K562 (cell line): ENCODE data around the gene SEPTIN8. TPM values are rescaled to one million over a fixed set of nuclear protein-coding genes. Genes with fewer than 3 reads are reported as not detected.
A peak's percentile ranks its signal among the peaks of the same experiment; 100 is the strongest.

Source experiments
- ATAC-seq: fragments of 200-7000 bp; cut with Tn5 transposase; 3 replicates; pipeline ENCODE4 v1.9.1; 2020; ENCODE audit warnings: moderate library complexity
- BruUV-seq: library from RNA; stranded (reverse); fragments of 400-500 nt; replicated peaks from 2 replicates; lab custom pipeline; 2021; lab: Mats Ljungman, UMichigan
- CTCF ChIA-PET: fragments of 300-600 bp; formaldehyde crosslinking; extraction: SDS; loops from one replicate; lab custom pipeline; 2021; ENCODE audit warnings: low intra/inter-chr PET ratio; lab: Yijun Ruan, JAX
- POLR2A ChIA-PET: fragments of 300-600, 350-650 bp; sonication (Branson Sonifier 250); formaldehyde crosslinking; extraction: SDS; loops from one replicate; lab custom pipeline; 2021; ENCODE audit warnings: antibody characterized with exemption, inconsistent platforms; lab: Yijun Ruan, JAX
- DNase-seq, 4 experiments: peaks; one replicate each; pipeline versions ENCODE4 v3.0.0 to v3.0.0-alpha.2; 2011 to 2018; ENCODE audit warnings: low spot score in 3 of 4, mixed read lengths in 3 of 4; ENCODE audit errors: extremely low read depth in 1 of 4
- FAIRE-seq: peaks from 2 replicates; lab custom pipeline; 2011; peaks lifted over from hg19 to GRCh38; lab: Jason Lieb, UNC
- H2AFZ ChIP-seq: 2 replicates; pipeline ENCODE4 v1.6.0; 2011; ENCODE audit warnings: low read depth, low read length, control low read depth, inconsistent platforms
- H3K27ac ChIP-seq: fragments of 200-600 bp; 3 replicates; pipeline ENCODE4 v1.8.0; 2011; ENCODE audit warnings: low read depth, mild to moderate bottlenecking, control low read depth, inconsistent platforms, low read length, moderate library complexity, mixed read lengths; ENCODE audit errors: extremely low read depth
- H3K27me3 ChIP-seq, 2 experiments: fragments of 300-600 bp in 1 of 2; 2 replicates in 1 of 2; 3 replicates in 1 of 2; pipeline versions ENCODE4 v1.6.0 to v1.8.0; 2011; ENCODE audit warnings: inconsistent platforms in 2 of 2, low read length in 2 of 2, mild to moderate bottlenecking in 1 of 2, mixed read lengths in 1 of 2, moderate library complexity in 1 of 2; ENCODE audit not compliant: control insufficient read depth in 2 of 2, insufficient read depth in 2 of 2
- H3K36me3 ChIP-seq: fragments of 300-600 bp; 3 replicates; pipeline ENCODE4 v1.8.0; 2011; ENCODE audit warnings: mild to moderate bottlenecking, low read length, inconsistent platforms; ENCODE audit not compliant: control insufficient read depth, insufficient read depth
- H3K4me1 ChIP-seq, 2 experiments: fragments of 200-600 bp in 1 of 2; replicated peaks in 1 of 2; 2 replicates in 1 of 2; 3 replicates in 1 of 2; pipeline versions ENCODE4 v1.5.1 to v1.8.0; 2011; ENCODE audit warnings: inconsistent platforms in 2 of 2, low read length in 2 of 2, mild to moderate bottlenecking in 1 of 2, mixed read lengths in 1 of 2, moderate library complexity in 1 of 2; ENCODE audit not compliant: control insufficient read depth in 2 of 2, insufficient read depth in 2 of 2
- H3K4me2 ChIP-seq: 2 replicates; pipeline ENCODE4 v1.6.1; 2011; ENCODE audit warnings: low read length, control low read depth, inconsistent platforms, mixed read lengths; ENCODE audit not compliant: insufficient read depth
- H3K4me3 ChIP-seq: fragments of 200-600 bp; sonication (generic), shearing (Covaris generic); 2 replicates; pipeline ENCODE4 v1.5.1; 2016; ENCODE audit warnings: control low read depth, inconsistent platforms
- H3K79me2 ChIP-seq: fragments of 200-600 bp; 3 replicates; pipeline ENCODE4 v1.8.0; 2011; ENCODE audit warnings: low read length, inconsistent platforms; ENCODE audit not compliant: control insufficient read depth, insufficient read depth
- H3K9ac ChIP-seq, 2 experiments: 2 replicates each; pipeline versions ENCODE4 v1.6.0 to v1.6.1; 2011; ENCODE audit warnings: low read depth in 2 of 2, low read length in 2 of 2, control low read depth in 1 of 2, inconsistent platforms in 1 of 2, mild to moderate bottlenecking in 1 of 2, mixed read lengths in 1 of 2; ENCODE audit not compliant: insufficient read depth in 1 of 2
- H3K9me1 ChIP-seq: one replicate; pipeline ENCODE4 v1.6.0; 2011; ENCODE audit warnings: inconsistent platforms, mild to moderate bottlenecking, low read length, moderate library complexity; ENCODE audit not compliant: control insufficient read depth, insufficient read depth
- H3K9me3 ChIP-seq: replicated peaks from 2 replicates; pipeline ENCODE4 v1.5.1; 2011; ENCODE audit warnings: low read depth, low read length, inconsistent platforms; ENCODE audit not compliant: control insufficient read depth, insufficient read depth
- H4K20me1 ChIP-seq: replicated peaks from 2 replicates; pipeline ENCODE4 v1.6.1; 2011; ENCODE audit warnings: low read length, inconsistent platforms, mixed read lengths; ENCODE audit not compliant: control insufficient read depth, insufficient read depth
- C11orf30 ChIP-seq: fragments of 450-650 bp; IDR thresholded peaks from 2 replicates; pipeline ENCODE4 v1.6.1; 2016; ENCODE audit warnings: low read depth, mild to moderate bottlenecking
- CEBPB ChIP-seq: fragments of 450-650 bp; IDR thresholded peaks from 2 replicates; pipeline ENCODE4 v1.6.1; 2016; ENCODE audit warnings: missing genetic modification characterization, missing compliant biosample characterization
- ERF ChIP-seq: fragments of 450-650 bp; formaldehyde crosslinking; IDR thresholded peaks from 2 replicates; pipeline ENCODE4 v1.4.0; 2020; ENCODE audit warnings: mild to moderate bottlenecking, mixed read lengths
- ETS2 ChIP-seq: IDR thresholded peaks from 2 replicates; pipeline ENCODE4 v1.6.1; 2016; ENCODE audit warnings: borderline replicate concordance, missing genetic modification characterization, mild to moderate bottlenecking, moderate library complexity, missing compliant biosample characterization; ENCODE audit not compliant: poor library complexity, severe bottlenecking
- HMG20A ChIP-seq: fragments of 450-650 bp; formaldehyde crosslinking; conservative IDR thresholded peaks from 2 replicates; pipeline ENCODE4 v1.4.0; 2020; ENCODE audit warnings: mild to moderate bottlenecking, mixed read lengths
- HNRNPK ChIP-seq: fragments of 200-400 bp; formaldehyde crosslinking; IDR thresholded peaks from one replicate; pipeline ENCODE4 v1.6.1; 2018; ENCODE audit warnings: mild to moderate bottlenecking, low read depth, low read length; ENCODE audit not compliant: poor library complexity, severe bottlenecking
- MAFG ChIP-seq: fragments of 450-650 bp; conservative IDR thresholded peaks from 2 replicates; pipeline ENCODE4 v1.6.1; 2016; ENCODE audit warnings: missing genetic modification characterization, missing compliant biosample characterization
- PHF8 ChIP-seq: fragments of 200-600 bp; sonication (generic); IDR thresholded peaks from 2 replicates; pipeline ENCODE4 v1.6.1; 2012; ENCODE audit warnings: mixed run types, mild to moderate bottlenecking, inconsistent platforms, low read length, moderate library complexity, borderline replicate concordance
- ZNF146 ChIP-seq: IDR thresholded peaks from one replicate; pipeline ENCODE4 v1.6.1; 2018; ENCODE audit warnings: missing compliant biosample characterization; ENCODE audit not compliant: unreplicated experiment
- ZNF316 ChIP-seq: fragments of 450-650 bp; IDR thresholded peaks from 2 replicates; pipeline ENCODE4 v1.6.1; 2016
- ZNF76 ChIP-seq: fragments of 250-450 bp; sonication (Bioruptor Pico); IDR thresholded peaks from 2 replicates; pipeline ENCODE4 v1.4.0; 2020; ENCODE audit warnings: mild to moderate bottlenecking, moderate library complexity, borderline replicate concordance
- WGBS: fragments of 100-300 bp; shearing (Covaris generic); methylation state at CpG from one replicate; pipeline ENCODE4 v1.1.6; 2016; ENCODE audit warnings: low coverage, mixed read lengths; ENCODE audit not compliant: insufficient coverage; ENCODE audit errors: missing lambda C conversion rate; 5-methylcytosine and 5-hydroxymethylcytosine counted together
- in situ Hi-C: fragments of 300-500 bp; cut with MboI; formaldehyde crosslinking; loops from 4 replicates; pipeline ENCODE4 v1.15.0; 2018; ENCODE audit warnings: inconsistent platforms, mixed read lengths
- intact Hi-C: fragments of 100-400 bp; cut with micrococcal nuclease; formaldehyde crosslinking; loops from 2 replicates; pipeline ENCODE4 v1.14.2; 2022
- polyA plus RNA-seq, 8 experiments: library from polyadenylated mRNA; depleted of rRNA in 4 of 8; stranded (reverse) in 5 of 8; unstranded in 3 of 8; fragments of >200 nt; fragmentation: Nextera tagmentation in 2 of 8; fragmentation: Illumina TruSeq in 1 of 8; extraction: Ambion mirVana in 2 of 8; extraction: Trizol in 1 of 8; gene quantifications; 2 replicates each; pipeline versions ENCODE4 v1.2.1 to v1.2.3, GENCODE V29; 2011 to 2014; ENCODE audit warnings: inconsistent platforms in 1 of 8, missing spikeins in 1 of 8
- total RNA-seq, 7 experiments: library from RNA; depleted of rRNA in 6 of 7; stranded (reverse); fragments of >200 nt in 6 of 7; fragmentation: Illumina TruSeq in 2 of 7; extraction: Trizol in 2 of 7; gene quantifications; 2 replicates each; pipeline versions ENCODE4 v1.2.1 to v1.2.3, GENCODE V29; 2011 to 2021; ENCODE audit warnings: low replicate concordance in 1 of 7
- TF ChIP-seq, protein P1 (sequence below): IDR thresholded peaks from 2 replicates; pipeline ENCODE4 v1.6.1; 2011; ENCODE audit not compliant: insufficient read length; ENCODE audit errors: extremely low read depth
- TF ChIP-seq, protein P2 (sequence below): fragments of 250-450 bp; sonication (Bioruptor Pico); IDR thresholded peaks from 2 replicates; pipeline ENCODE4 v1.9.0; 2021; ENCODE audit warnings: mild to moderate bottlenecking, inconsistent platforms

Gene SEPTIN8
- total and polyA plus RNA-seq, 9 of the 15 experiments (the other 6 are each of a cell fraction or from before 2014, with no cell fraction given) = 19.3 to 142 (median 101) TPM

DNA sequence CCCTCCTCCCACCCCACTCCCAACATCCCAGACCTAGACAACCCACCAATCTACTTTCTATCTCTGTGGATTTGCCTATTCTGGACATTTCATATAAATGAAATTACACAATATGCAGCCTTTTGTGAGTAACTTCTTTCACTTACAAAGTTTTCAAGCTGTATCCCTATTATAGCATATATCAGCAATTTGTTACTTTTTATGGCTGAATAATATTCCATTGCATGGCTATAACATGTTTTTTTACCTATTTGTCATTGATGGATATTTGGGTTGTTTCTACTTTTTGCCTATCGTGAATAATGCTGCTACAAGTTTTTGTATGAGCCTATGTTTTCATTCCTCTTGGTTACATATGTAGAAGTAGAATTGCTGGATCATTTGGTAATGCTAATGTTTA lies 37.8 kb downstream of the SEPTIN8 start:
- ATAC-seq (no peak), FAIRE-seq (no peak), DNase-seq (peak in 1 of 4 experiments; percentile 18)
- Histone ChIP-seq H3K27me3 (no peaks in the 10 kb centered on the region), H4K20me1 (no peaks in the 10 kb centered on the region), H3K79me2 (no peaks in the 10 kb centered on the region), H3K4me1 (peaks cover 10 to 16% of the 10 kb centered on the region in 2 experiments; a peak in 4 of 5 replicates), H3K9ac (no peak overlapping the region), H3K4me2 (no peak overlapping the region), H3K27ac (no peak overlapping the region), H3K9me3 (no peaks in the 10 kb centered on the region), H2AFZ (no peak overlapping the region), H3K4me3 (no peak overlapping the region), H3K9me1 (no peaks in the 10 kb centered on the region), H3K36me3 (no peaks in the 10 kb centered on the region)
- CTCF ChIA-PET = no interaction called here
- peak; percentile 78 for TF ChIP-seq ZNF316
- no peak for TF ChIP-seq ERF (CRISPR knock-in tag)
- TF ChIP-seq ZNF76 = no peak
- 0 out of 2 replicates have a peak, but pooled peaks have one; percentile 13 for TF ChIP-seq MAFG (tag)
- TF ChIP-seq, protein P1, sequence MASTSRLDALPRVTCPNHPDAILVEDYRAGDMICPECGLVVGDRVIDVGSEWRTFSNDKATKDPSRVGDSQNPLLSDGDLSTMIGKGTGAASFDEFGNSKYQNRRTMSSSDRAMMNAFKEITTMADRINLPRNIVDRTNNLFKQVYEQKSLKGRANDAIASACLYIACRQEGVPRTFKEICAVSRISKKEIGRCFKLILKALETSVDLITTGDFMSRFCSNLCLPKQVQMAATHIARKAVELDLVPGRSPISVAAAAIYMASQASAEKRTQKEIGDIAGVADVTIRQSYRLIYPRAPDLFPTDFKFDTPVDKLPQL = no peak
- TF ChIP-seq HMG20A = no peak
- no peak for TF ChIP-seq CEBPB
- TF ChIP-seq, protein P2, sequence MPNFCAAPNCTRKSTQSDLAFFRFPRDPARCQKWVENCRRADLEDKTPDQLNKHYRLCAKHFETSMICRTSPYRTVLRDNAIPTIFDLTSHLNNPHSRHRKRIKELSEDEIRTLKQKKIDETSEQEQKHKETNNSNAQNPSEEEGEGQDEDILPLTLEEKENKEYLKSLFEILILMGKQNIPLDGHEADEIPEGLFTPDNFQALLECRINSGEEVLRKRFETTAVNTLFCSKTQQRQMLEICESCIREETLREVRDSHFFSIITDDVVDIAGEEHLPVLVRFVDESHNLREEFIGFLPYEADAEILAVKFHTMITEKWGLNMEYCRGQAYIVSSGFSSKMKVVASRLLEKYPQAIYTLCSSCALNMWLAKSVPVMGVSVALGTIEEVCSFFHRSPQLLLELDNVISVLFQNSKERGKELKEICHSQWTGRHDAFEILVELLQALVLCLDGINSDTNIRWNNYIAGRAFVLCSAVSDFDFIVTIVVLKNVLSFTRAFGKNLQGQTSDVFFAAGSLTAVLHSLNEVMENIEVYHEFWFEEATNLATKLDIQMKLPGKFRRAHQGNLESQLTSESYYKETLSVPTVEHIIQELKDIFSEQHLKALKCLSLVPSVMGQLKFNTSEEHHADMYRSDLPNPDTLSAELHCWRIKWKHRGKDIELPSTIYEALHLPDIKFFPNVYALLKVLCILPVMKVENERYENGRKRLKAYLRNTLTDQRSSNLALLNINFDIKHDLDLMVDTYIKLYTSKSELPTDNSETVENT (CRISPR knock-in tag) = no peak
- 0 out of 2 replicates have a peak, but pooled peaks have one; percentile 37 for TF ChIP-seq C11orf30
- peak; percentile 83 for TF ChIP-seq ZNF146
- no peak for TF ChIP-seq PHF8
- no peak for TF ChIP-seq HNRNPK
- no peak for TF ChIP-seq ETS2 (tag)
- WGBS = 18% methylated on average over 1 of the region's 1 CpG
- POLR2A ChIA-PET = interaction anchor here (0.6 kb wide), 1 partner anchor 38 kb away, joined by 4 read pairs; the partner anchor contains the start of gene SEPTIN8
- BruUV-seq = no TSS peak
- intact Hi-C loops = loop anchor here (5.0 kb wide), 1 partner anchor 77 kb away; no protein-coding TSS in a partner anchor
- in situ Hi-C loops = no loop called here
